GM12801 (cell line): Measurements from ENCODE around the gene CPNE5.

Source experiments
- TF ChIP-seq, protein P1 (sequence below): IDR thresholded peaks from one replicate; pipeline ENCODE4 v1.5.1; 2011; ENCODE audit warnings: control low read depth; ENCODE audit not compliant: insufficient read length; ENCODE audit errors: extremely low read depth

CPNE5 gene

DNA sequence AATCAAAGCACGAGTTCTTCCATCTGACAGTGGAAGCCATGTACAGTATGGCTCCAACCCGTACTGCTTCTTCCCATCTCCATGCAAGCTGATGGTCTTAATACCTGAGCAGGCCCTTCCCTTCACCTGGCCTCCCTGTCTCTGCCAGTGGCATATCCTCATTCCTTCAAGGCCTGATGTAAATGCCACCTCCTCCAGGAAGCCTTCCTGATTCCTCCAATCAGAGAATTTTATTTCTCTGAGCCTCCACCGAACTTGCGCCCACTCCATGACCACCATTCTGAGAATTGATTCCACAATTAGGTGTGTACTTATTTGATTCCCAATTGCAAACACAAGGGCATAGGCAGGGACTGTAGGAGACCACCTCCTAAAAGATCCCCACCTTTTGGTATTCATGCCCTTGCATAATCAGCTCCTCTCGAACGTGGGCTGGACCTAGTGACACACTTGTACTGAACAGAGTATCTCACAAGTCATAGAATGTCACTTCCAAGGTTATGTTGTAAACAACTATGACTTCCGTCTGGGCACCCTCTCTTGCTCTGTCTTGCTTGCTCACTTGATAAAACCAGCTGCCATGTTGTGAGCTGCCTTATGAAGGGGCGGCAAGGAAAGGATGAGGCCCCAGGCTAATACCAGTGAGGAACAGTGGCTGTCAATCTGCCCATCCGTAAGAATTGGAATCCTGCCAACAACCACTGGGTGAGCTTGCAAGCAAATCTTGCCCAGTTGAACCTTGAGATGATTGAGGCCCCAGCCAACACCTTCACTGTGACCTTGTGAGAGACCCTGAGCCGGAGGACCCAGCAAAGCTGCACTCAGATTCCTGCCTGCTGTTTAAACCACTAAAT is 38.8 kb downstream of the CPNE5 start:
- TF ChIP-seq, protein P1, sequence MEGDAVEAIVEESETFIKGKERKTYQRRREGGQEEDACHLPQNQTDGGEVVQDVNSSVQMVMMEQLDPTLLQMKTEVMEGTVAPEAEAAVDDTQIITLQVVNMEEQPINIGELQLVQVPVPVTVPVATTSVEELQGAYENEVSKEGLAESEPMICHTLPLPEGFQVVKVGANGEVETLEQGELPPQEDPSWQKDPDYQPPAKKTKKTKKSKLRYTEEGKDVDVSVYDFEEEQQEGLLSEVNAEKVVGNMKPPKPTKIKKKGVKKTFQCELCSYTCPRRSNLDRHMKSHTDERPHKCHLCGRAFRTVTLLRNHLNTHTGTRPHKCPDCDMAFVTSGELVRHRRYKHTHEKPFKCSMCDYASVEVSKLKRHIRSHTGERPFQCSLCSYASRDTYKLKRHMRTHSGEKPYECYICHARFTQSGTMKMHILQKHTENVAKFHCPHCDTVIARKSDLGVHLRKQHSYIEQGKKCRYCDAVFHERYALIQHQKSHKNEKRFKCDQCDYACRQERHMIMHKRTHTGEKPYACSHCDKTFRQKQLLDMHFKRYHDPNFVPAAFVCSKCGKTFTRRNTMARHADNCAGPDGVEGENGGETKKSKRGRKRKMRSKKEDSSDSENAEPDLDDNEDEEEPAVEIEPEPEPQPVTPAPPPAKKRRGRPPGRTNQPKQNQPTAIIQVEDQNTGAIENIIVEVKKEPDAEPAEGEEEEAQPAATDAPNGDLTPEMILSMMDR, result no peak

GRCh38 chr6:36798852-36799251 is 40.4 kb downstream of the CPNE5 start:
- TF ChIP-seq, protein P1, result no peak

DNA sequence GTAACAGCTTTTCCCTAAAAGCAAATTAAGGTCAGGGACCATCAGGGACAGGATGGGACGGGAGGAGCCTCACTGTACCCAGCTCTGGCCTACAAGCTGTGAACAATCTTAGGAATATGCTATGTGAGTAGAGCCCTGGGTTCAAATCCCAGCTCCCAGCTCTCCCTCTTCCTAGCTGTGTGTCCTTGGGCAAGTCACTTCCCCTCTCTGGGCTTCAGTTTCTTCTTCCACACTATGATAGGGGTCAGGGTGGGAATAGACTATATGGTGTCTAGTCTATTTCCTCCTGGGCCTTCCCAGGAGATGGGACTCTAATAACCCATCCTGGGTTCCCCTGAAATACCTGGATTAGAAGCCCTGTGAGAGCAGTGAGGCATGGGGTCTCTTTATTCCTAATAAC is 41.6 kb downstream of the CPNE5 start:
- TF ChIP-seq, protein P1, result no peak

GRCh38 chr6:36797055-36797454 is 42.2 kb downstream of the CPNE5 start:
- TF ChIP-seq, protein P1, result no peak

- TF ChIP-seq, protein P1, result no peak
These were observed 44.6 kb downstream of the CPNE5 start for GRCh38 chr6:36794713-36795065.

DNA sequence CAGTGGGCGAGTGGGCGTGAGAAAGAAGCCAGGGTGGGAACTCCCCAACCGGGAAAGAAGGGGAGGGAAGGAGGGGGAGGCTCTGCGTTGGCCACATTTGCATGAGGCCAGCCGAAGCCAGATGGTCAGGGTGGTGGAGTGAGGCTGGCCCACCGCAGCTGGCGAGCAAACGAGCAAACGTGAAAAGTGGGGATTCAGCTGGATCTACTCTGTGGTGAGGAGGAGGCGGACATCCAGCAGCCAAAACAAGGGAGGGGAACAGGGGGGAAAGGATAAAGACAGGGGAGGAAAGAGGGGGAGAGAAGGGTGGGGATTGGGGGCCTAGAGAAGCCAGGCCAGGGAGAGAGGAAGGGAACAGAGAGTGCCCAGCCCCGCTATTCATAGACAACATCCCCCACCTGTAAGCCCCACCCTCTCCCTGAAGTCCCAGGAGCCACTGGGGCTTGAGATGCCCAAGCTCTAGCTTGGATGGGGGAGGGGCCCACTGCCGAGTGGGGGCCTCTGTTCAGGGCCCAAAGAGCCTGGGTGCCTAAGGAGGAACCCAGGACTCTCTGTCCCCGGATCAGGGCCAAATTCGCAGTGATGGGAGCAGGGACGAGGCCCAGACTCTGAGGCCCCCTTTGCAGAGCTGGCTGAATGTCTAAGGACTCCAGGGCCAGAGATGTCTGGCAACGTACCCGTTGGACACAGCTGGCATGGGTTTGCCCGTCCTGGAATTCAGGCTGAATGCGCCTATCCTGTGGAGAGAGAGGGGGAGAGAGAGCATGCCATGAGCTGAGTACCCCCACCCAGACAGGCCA is 45.1 kb downstream of the CPNE5 start:
- TF ChIP-seq, protein P1, result no peak

GRCh38 chr6:36793296-36793912 is 45.8 kb downstream of the CPNE5 start:
- TF ChIP-seq, protein P1, result no peak
